Stimulated activated CD8-positive, alpha-beta memory T cell treated with anti-CD3 and anti-CD28 coated beads, Interleukin-7, amount 100 ng/mL, for 48 hours (primary cell): ENCODE measurements around the gene HDAC7.

Experiments used
- DNase-seq, 2 donors: peaks; one replicate each; pipeline ENCODE4 v3.0.0-alpha.2; 2020; ENCODE audit warnings: low read depth in 1 of 2; ENCODE audit errors: extremely low read depth in 1 of 2

Gene HDAC7

DNA sequence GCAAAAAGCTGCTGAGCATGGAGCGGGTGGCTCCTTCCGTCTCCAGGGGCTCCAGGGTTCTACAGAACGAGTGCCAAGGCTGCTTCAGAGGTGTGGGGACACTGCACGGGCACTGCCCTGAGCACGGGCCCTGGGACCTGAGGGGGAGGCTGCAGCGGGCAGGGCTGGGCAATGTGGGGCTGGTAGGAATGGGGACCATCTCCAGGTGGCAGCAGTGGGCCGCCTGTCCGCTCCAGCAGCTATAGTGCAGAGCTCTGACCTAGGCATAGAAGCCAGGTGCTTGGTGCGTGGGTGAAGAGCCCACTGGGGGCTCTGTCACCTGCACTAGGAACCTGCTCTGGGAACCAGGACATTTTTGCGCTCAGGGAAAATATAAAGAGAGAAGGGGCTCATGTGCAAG is 22.3 kb downstream of the HDAC7 start:
- DNase-seq: no peak

DNA sequence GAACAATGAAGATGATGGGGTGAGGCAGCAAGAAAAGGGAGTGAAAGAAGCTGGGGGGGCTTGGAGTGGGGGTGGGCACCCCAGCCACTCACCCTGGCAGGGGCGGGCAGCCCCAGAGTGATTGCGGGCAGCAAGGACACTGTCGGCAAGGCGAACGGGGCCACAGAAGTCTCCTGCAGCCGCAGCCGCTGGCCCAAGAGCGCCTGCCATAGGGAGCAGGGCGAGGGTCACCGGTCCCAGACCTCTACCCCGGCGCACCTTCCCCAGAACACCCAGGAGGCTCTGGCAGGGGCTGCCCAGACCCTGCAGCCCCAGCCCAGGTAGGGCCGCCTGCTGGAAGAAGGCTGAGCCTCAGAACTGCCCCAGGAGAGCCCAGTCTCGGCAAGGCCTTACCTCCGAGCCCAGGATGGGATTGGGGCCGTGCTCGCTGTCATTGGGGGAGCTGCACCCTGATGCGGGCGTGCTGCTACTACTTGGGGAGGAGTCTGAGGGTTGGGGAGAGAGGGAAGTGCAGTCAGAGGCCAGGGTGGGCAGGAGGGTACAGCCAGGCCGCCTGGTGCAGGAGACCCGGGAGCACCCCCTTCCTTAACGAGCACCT is 23.8 kb downstream of the HDAC7 start:
- DNase-seq: no peak

DNA sequence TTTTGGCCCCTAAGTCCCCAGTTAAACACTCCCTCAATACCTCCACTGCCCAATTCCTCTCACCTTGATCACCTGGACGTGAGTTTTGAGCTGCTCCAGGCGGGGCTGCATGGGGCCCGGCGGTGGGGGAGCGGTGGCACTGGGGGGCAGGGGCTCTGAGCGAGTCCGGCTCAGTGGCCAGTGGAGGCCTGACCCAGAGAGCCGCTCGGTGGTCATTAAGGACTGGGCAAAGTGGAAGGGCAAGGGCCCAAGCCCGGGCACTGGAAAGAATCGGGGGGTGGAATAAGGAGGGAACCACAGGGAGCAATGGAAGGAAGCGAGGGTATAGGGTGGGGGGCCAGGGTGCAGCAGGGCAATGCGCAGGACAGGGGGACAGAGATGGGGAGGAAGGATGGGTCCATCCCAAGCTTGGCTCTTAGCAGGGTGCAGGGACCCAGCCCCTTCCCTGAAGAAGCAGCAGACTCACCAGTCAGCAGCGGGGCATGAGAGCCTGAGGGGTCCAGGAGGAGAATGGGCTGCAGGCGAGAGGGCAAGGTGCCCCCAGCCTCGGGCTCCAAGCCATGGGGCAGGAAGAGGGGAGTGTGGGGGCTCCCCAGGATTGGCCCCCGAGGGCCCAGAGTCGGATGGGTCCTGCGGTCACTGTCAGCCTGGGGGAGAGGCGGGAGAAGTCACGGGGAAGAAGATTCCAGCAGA is 24.4 kb downstream of the HDAC7 start:
- no peak for DNase-seq

DNA sequence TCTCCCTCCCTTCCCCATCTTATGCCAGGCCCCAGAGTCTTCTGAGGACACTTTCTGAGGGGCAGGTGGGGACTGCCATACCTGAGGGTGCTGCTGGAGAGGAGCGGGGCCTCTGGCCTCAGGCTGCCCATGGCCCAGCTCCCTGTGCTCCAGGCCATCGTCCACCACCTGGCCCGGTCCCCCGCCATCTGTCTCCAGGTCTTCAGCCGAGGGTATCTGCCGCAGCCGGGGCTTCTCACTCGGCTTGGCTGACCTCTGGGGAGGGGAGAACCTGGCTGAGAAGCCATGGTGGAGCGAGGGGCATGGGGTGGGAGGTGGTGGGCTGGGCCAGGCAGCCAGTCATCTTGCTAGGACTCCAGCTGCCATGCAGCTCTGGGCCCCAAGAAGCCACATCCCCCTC is 25.0 kb downstream of the HDAC7 start:
- DNase-seq: no peak

DNA sequence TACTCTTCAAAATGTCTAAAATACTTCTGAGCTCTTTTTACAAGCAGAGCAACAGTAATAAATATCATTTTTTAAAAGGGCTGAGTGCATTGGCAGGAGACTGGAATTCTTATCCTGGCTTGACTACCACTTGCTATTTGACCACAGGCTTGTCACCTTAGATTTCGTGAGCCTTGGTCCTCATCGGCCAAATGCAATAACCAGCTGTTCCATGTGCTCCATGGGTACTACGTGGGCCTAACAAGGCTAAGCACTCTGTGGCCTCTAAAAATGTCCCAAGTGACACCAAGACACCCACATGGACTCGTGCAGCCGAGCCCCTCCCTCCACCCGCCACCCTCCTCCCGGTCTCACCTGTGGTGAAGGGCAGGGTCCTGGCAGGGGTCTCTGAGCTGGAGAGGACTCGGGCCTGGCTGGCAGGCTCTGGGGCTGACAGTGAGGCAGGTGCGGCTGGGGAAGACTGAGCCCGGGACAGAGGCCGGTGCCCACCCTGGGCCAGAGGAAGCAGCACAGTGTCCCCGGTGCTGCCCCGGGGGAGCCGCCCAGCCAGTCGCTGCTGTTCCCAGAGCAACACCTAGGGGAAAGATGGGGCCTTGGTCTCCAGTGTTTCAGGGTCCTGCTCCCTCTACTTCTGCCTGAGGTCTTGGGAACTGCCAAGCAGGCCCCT is 26.6 kb downstream of the HDAC7 start:
- no peak for DNase-seq

DNA sequence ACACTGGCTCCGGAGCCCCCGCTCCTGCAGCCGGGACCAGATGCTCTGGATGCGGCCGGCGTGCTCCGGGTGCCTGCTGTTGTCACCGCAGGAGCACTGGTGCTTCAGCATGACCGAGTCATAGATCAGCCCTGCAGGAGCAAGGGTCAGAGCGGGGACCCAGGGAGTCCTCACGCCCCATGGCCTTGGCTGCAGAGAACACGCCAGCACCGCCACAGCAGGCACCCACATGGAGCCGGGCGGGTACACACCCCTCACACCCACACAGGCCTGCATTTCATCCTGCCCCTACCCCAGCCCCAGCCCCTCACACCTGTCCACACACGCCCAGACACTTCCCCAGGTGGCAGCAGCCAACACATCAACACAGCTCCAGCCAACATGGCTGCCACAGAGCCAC is 27.8 kb downstream of the HDAC7 start:
- no peak for DNase-seq

DNA sequence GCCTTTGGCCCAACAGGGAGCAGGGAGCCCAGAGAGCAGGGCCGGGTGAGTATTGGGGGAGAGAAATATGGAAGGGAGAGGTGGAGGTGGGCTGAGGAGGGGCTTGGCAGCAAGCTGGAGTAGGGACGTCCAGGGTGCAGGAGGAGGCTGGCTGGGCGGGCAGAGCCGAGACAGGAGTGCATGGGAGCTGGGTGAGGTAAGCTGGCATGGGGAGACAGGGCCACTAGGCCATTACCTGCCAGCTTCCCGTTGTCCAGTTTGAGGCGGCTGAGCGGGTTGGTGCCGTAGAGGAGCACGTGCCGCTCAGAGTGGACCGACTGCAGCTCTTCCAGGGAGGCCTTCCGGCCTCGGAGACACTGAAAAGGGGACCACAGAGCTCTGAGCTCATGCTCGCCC is 28.4 kb downstream of the HDAC7 start:
- no peak for DNase-seq

DNA sequence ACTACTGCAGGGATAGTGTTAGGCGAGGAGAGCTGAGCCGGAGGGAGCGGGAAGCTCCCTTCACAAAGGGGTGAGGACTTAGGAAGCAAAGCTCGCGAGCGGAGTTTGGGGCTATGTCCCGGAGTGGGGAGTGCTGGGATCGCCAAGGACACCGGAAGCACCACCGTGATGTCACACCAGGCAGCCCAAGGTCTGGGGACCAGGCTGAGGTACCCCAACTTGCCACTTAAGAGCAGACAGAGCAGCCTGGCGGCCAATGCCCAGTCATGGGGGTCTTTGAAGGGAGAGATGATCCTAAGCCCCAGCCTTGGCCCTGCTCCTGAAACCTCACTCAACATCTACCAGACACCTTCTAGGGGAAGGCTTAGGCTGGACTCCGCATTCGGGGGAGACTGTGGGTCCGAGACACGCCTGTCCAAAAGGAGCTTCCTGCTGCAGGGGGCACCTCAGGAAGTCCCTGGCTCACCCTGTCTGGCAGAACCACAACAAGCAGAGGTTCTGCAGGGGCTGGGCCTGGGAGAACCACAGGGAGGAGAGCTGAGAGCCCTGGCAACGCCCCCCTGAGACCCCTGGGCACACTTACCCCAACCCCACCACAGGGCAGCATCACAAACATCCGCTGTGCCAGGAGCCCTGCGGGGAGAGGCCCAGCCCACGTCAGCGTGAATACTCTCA is 28.9 kb downstream of the HDAC7 start:
- DNase-seq: no peak

DNA sequence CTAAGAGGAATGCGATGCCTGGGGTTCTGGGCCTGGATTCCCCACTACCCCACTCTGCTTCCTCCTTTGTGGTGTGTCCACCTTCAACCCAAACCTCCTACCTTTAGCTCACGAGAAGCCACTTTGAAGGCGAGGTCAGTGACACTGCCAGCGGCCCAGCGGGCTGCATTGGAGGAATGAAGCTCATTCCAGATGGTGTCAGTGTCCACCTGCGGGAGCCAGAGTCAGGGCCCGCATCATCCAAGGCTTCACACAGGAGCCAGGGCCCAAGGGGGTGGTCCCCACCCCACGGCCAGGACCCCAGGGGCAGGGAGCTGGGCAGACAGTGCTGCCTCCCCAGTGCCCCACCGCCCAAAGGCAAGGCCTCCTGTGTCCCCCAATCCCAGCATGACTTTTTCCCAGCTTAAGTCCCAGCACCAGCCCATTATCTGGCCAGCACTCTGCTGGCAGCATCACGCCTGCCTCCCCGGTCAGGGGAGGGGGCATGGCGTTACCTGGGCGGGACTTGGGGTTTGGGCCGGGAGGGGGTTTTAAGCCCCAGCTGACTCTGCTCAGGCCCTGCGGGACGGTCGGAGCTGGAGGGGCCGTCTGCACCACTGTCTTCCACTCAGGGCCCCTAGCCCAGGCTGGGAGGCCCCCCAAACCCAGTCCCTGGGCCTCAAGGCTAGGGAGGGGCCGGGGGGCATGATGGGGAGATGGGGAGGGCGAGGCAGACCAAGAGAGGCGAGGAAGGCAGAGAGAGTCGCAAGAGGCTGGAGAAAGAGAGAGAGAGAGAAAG is 29.8 kb downstream of the HDAC7 start:
- no peak for DNase-seq

DNA sequence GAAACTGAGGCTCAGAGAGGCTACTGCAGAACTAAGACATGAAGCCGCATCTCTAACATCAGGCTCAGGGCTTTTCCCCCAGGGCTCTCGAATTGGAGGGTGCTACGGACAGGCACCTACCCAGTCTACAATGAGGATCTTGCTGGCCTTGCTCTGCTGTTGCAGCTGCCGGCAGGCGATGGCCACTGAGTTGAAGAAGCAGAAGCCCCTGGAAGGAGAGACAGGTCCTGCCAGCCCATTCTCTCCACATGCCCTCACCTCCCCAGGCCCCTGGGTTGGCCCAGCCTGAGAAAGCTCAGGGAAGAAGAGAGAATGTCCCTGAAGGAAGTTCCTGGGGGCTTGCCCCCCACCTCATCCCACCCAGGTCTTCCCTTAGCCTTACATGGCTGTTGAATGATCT is 30.6 kb downstream of the HDAC7 start:
- DNase-seq: no peak

DNA sequence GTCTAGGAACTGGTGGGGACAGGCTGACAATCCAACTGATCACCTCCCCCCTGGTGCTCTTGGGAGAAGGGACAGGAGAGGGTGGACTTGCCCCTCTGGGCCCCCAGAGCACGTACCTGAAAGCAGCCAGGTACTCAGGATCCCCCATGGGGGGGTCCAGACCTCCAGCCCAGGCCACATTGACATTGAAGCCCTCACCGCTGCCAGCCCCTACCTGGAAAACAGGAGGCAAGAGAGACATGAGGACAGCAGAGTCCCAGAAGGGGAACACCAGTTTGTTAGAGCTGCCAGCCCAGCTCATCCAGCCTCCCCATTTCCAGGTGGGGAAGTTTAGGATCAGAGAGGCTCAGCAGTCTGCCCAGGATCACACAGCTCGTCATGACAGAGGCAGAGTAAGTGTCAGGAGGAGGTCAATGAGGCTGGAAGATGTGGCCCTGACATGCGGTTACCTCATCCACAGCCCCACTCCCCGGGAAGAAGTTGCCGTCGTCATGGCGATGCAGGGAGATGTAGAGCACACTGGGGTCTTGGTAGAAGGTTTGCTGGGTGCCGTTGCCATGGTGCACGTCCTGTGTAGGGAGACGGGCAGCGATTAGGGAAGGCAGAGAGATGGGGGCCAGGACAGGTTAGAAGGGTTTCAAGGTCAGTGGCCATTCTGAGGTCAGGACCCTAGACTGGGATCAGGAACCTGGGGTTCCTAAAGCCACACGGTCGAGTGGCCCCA is 31.9 kb downstream of the HDAC7 start:
- no peak for DNase-seq

DNA sequence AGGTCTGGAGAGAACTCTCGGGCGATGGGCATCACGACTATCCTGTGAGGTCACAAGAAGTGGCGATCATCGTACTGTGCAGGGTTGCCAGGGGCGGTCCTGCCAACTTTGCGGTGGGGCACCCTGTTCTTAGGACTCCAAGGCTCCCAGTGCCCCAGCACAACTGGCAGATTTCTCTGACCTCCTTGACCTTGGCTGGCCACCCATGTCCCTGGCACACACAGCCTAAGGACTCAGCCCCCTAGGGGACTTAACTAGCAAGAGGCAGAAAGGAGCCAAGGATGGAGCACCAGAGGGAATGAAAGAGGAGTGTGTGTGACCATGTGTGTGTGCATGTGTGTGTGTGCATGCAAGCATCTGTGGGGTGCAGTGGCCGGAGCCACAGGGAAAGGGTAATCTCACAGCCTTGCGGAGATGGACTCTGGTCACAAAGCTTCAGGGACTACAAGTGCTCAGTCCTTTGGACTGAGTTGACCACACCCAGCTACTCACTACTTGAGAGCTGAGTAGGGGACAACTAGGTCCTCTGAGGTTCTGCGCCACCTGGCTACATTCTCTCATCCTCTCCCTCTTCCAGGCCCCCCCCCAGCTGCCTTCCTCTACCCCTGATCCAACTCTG is 32.9 kb downstream of the HDAC7 start:
- DNase-seq: no peak

DNA sequence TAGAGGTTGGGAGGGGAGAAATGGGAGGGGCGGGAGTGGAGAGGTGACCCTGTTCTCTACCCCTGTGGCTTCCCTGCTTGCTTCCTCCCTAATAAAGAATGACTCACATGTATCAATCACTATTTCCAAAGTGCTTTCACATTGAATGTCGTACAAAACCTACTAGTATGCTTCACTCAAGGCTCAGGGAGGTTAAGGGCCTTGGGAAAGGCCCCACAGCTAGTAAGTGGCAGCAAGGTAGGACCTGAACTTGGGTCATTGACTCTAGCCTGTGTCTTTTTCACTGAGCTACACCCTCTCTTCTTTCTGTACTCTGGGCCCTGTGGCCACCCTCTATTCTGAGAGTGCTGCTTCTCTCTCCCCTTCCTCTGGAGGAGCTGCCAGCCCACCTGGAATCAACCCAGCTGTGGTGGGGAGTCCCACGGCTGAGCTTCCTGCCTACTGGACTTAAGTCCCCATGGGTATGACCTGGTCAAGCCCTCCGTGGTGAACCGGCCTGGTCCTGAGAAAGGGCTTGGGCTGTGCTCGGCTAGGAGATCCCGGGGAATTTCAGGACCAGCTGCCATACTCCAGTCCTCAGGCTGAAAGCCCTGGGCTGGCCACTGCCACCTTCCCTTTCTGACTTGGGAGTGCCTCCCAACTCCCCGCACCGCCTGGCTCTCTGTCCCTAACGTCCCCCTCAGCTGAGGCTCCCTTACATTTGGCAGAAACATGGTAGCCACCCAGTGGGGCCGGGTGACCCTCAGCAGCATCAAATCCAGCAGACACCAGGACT is 33.6 kb downstream of the HDAC7 start:
- no peak for DNase-seq

DNA sequence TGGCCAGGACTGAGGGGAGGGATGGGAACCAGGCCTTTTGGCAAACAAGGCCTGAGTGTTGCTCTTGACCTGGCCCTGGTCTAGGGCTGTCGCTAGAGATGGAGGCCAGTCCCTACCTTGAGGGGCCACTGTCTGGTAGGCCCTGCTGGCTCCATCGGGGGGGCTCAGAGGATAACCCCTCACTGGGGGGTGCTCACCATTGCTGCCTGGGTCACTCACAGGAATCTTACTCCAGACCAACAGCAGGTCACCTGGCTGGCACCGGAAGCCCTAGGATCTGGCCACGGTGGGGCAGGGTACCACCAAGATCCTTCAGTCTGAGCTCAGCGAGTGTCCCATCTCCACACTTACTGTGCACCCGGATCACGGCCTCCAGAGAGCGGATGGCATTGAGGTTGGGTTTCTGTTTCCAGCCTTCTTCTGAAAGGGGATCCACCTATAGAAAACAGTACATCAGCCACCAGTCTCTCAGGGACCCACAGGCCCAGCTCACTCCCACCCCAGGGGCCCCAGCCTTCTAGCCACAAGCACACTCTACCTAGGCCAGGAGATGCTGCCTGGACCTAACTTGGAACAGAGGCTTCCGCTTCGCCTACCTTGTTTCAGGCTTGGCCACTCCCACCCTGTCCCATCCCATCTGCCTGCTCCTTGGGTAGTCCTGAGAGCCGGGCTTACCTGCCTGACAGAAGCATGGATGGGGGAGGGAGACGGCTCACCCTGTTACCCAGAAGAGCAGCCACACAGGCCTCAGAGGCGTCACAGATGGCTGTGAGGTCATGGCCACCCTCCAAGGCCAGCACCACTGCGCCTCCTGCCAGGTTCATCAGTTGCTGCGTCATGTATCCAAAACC is 34.4 kb downstream of the HDAC7 start:
- no peak for DNase-seq

DNA sequence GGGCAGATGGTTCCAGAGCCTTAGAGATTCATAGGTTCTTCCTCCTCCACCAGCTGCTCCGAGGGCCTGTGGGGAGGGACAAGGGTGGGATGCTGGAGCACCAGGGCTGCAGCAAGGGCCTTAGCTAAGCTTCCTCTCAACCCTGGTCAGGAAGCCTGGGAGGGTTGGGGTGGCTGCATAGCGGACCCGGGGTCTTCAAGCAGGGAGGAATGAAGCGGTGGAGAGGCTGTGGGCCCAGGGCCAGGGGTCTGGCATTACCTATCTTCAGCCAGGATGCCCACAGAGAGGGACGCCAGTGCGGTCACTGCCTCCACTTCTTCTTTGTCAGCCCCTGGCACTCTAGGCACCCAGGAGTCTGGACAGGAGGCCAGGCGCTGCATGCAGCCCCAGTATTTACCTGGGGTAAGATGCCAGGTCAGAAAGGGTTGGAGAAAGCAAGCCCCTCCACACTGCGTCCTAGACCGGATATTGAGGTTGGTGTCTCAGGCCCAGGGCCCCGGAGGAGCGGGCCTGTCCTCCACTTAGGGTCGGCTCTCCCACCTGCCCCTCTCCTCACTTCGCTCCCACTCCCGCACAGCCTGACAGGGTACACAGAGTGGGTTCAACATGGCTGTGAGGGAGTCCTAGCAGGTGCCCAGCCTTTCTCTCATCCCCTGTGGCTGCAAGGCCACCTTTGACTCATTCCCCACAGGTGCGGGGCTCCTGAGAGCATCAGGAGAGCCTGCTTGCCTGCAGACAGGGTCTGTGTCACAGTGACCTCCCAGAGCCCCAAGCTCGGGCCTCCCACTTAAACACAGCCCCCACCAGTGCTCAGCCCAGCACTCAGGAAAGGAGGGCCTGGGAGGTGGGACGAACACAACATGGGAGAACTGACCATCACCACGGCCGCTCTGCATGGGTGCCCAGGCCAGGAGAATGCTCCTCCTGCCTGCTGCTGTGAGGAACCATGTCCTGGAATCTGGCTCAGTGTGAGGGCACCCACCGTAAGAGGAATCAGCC is 35.6 kb downstream of the HDAC7 start:
- no peak for DNase-seq

DNA sequence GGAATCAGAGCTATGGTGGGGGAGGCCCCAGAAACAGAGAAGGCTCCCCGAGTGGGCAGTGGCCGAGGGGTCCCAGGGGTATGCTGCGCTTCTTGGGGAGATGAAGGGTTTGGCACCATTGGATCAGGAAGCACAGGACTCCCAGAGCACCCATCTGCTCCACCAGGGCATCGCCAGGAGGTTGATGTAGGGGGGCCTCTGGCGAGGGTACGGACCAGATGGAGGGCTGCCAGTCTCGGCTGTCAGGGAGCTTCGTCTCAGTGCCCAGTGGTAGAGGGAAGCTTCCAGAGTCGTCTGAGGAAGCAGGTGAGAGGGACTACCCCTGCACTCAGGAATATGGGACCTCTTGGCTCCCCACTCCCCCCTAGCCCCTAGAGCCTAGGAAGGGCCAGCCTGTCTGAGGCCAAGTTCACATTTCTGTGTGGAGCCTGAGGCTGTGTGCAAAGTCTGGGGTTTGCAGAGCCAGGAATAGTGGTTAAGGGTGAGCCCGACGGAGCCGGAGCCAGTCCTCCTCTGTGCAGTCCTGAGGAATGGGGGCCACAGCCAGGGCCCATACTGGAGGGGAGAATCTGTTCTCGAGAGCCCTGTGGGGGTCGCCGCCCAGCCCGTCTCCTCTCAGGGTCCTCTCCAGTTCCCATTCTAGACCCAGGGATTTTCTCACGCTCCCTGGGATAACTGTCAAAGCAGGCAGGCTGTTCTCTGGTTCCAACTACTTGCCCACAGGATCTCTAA is 36.5 kb downstream of the HDAC7 start:
- no peak for DNase-seq

DNA sequence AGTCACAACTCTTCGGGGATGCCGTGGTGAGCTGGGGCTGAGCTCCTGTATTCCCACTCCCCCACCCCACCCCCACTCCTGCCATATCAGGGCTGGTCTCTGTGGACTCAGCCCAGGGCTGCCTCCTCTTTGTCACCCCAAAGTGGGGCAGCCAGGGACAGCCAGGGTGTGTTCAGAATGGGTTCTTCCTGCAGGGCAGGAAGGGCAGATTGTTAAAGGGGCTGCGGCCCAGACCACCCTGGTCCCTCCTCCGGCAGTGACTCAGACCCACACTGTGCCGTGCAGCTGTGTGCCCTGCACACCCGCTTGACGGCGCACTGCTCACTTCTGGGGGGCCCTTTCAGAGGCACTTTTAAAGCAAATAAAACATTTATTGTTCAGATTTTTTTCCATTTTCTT is 37.3 kb downstream of the HDAC7 start:
- DNase-seq: no peak
